Prostate gland (tissue), 2 donors: ENCODE results near the gene MED12L. TPM values are rescaled to one million over a fixed set of nuclear protein-coding genes. Genes with fewer than 3 reads are reported as not detected.

Source experiments
- DNase-seq: peaks from one replicate; pipeline ENCODE4 v3.0.0-alpha.2; 2019; ENCODE audit warnings: low spot score
- H3K27ac ChIP-seq, 2 donors: fragments of 200-600 bp; sonication (generic); 2 replicates each; pipeline ENCODE4 v1.5.1; 2017 to 2019
- H3K27me3 ChIP-seq: fragments of 200-600 bp; sonication (generic); replicated peaks from 2 replicates; pipeline ENCODE4 v1.5.1; 2019; ENCODE audit not compliant: insufficient read depth
- H3K36me3 ChIP-seq, 2 donors: fragments of 200-600 bp; sonication (generic); 1 replicate in 1 of 2; 2 replicates in 1 of 2; pipeline versions ENCODE4 v1.5.1 to v1.8.1; 2017 to 2019
- H3K4me1 ChIP-seq: fragments of 200-600 bp; sonication (generic); replicated peaks from 2 replicates; pipeline ENCODE4 v1.5.1; 2019
- H3K4me3 ChIP-seq, 2 donors: fragments of 200-600 bp; sonication (generic); 2 replicates each; pipeline ENCODE4 v1.5.1; 2017 to 2019
- H3K9me3 ChIP-seq: fragments of 200-600 bp; sonication (generic); 2 replicates; pipeline ENCODE4 v1.5.1; 2017
- POLR2A ChIP-seq: fragments of 450-650 bp; IDR thresholded peaks from one replicate; pipeline ENCODE4 v1.6.1; 2016; ENCODE audit warnings: antibody characterized with exemption, mild to moderate bottlenecking
- POLR2AphosphoS5 ChIP-seq: sonication (generic); formaldehyde crosslinking; IDR thresholded peaks from one replicate; pipeline ENCODE4 v1.6.1; 2017; ENCODE audit warnings: antibody characterized with exemption
- WGBS: methylation state at CpG from one replicate; pipeline ENCODE4 v1.1.5; 2018; 5-methylcytosine and 5-hydroxymethylcytosine counted together
- intact Hi-C: fragments of 100-400 bp; cut with DNase I; formaldehyde crosslinking; loops from one replicate; pipeline ENCODE4 v1.14.2; 2022
- total RNA-seq, 2 donors: library from RNA; depleted of rRNA; stranded (reverse); fragments of >200 nt; gene quantifications; one replicate each; pipeline ENCODE4 v1.1.0, GENCODE V29; 2016
- TF ChIP-seq, protein P1 (sequence below), 4 experiments: fragments of 200-600 bp in 2 of 4; fragments of 450-650 bp in 2 of 4; sonication (generic) in 2 of 4; IDR thresholded peaks; 1 replicate in 3 of 4; 2 replicates in 1 of 4; pipeline ENCODE4 v1.5.1; 2016 to 2019; ENCODE audit warnings: antibody characterized with exemption in 4 of 4, mild to moderate bottlenecking in 2 of 4, moderate library complexity in 2 of 4

MED12L gene
- total RNA-seq, 2 donors from 2014 or later, result 3.6 to 4.3 TPM

DNA sequence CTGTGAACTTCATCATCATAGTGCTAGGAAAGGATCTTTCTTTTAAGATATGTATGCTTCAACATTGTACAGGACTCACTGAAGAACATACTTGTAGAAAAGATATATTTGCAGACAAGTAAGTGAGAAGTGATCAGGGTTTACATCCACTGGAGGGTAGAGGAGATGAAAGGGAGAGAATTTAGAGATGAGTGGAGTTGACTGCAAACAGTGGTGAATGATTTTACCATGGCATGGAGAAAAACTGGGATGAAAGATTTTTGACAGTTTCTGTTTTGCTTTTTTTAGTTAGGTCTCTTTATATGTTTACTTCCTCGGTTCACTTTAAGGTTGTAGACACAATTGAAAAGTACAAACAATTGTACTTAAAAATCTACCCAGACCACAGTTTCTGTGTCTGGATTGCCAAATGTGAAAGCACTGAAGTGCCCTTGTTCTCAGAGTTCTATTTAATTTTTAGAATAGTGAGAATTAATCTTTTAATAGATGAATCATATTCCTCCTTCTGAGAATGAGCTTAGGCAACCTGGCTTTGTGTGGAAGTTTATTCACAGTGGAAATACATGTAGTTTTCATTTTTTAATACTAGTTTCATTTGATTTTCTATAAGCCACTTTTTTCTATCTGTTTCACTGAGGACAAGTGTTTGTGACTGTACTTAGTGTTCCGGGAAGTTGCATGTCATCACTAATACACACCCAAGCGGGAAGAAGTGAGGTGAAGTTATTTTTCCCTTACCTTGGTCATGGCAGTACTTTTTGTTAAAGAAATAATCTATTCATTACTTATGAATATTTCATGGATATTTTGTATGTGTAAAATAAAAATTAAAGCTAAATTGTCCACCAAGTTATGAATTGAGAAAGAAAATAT, 119.3 kb downstream of the MED12L start:
- no peak for TF ChIP-seq POLR2A
- TF ChIP-seq, protein P1, sequence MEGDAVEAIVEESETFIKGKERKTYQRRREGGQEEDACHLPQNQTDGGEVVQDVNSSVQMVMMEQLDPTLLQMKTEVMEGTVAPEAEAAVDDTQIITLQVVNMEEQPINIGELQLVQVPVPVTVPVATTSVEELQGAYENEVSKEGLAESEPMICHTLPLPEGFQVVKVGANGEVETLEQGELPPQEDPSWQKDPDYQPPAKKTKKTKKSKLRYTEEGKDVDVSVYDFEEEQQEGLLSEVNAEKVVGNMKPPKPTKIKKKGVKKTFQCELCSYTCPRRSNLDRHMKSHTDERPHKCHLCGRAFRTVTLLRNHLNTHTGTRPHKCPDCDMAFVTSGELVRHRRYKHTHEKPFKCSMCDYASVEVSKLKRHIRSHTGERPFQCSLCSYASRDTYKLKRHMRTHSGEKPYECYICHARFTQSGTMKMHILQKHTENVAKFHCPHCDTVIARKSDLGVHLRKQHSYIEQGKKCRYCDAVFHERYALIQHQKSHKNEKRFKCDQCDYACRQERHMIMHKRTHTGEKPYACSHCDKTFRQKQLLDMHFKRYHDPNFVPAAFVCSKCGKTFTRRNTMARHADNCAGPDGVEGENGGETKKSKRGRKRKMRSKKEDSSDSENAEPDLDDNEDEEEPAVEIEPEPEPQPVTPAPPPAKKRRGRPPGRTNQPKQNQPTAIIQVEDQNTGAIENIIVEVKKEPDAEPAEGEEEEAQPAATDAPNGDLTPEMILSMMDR (IDR thresholded peaks at IDR 0.05), result no peak
- no peak for TF ChIP-seq POLR2AphosphoS5
- intact Hi-C loops, result no loop called here
- no peaks in the 10 kb centered on the region for H3K27me3 ChIP-seq

DNA sequence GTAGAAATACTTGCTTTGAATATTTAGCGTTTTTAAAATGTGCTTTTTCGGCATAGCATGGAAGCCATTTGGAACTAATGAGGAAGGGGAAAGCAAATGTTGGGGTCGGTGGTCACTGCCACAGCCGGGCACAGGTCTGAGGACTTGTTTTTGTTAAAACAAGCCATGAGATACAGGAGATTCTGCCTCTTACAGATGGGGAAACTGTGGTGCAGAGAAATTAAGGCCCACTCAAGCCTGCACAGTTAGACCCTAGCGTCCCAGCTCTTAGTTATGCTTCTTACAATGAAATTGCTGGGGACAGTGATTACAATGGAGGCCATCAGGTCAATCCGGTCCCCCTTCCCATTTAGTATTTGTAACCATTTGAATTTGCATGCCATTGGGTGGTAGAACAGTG, 120.0 kb downstream of the MED12L start:
- no peak for TF ChIP-seq POLR2A
- TF ChIP-seq, protein P1 (IDR thresholded peaks at IDR 0.05), result no peak
- no peak for TF ChIP-seq POLR2AphosphoS5
- H3K27ac ChIP-seq, result no peak overlapping the region
- H3K27me3 ChIP-seq, result no peaks in the 10 kb centered on the region
- intact Hi-C loops, result no loop called here
- H3K9me3 ChIP-seq, result no peaks in the 10 kb centered on the region
- DNase-seq, result no peak
- no peaks in the 10 kb centered on the region for H3K36me3 ChIP-seq
- 93% methylated on average over 6 of the region's 6 CpGs for WGBS
- H3K4me3 ChIP-seq, result no peak overlapping the region
- no peaks in the 10 kb centered on the region for H3K4me1 ChIP-seq

More for the DNA sequence above, 119.3 kb downstream of the MED12L start:
- no peaks in the 10 kb centered on the region for H3K9me3 ChIP-seq
- H3K4me3 ChIP-seq, result no peak overlapping the region
- H3K27ac ChIP-seq, result no peak overlapping the region
- DNase-seq, result no peak
- no peaks in the 10 kb centered on the region for H3K4me1 ChIP-seq
- no peaks in the 10 kb centered on the region for H3K36me3 ChIP-seq
- WGBS, result 78% methylated on average over 3 of the region's 3 CpGs

DNA sequence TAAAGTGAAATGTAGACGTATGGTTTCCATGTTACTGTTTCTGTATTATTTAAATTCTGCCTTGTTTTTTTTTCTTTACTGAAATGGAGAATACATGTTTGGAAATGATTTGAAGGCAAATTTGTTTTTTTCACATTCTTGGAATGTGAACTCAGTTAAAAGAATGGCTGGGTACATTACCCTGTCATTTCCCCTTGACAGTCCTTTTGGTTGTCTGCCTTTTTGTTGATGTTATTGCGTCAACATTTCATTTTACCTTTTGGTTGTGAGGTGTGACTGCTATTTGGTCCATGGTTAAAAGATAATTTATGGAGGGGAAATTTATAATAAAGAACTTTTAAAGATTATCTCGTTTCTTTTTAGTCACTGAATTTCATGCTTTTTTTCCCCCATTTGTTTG, 120.7 kb downstream of the MED12L start:
- WGBS, result 85% methylated on average over 3 of the region's 3 CpGs
- H3K4me3 ChIP-seq, result no peak overlapping the region
- TF ChIP-seq POLR2AphosphoS5 (no peak), POLR2A (no peak)
- TF ChIP-seq, protein P1 (IDR thresholded peaks at IDR 0.05), result no peak
- no peaks in the 10 kb centered on the region for H3K27me3 ChIP-seq
- no peaks in the 10 kb centered on the region for H3K36me3 ChIP-seq
- no peak overlapping the region for H3K27ac ChIP-seq
- no peaks in the 10 kb centered on the region for H3K9me3 ChIP-seq
- no peaks in the 10 kb centered on the region for H3K4me1 ChIP-seq
- intact Hi-C loops, result no loop called here
- DNase-seq, result no peak

DNA sequence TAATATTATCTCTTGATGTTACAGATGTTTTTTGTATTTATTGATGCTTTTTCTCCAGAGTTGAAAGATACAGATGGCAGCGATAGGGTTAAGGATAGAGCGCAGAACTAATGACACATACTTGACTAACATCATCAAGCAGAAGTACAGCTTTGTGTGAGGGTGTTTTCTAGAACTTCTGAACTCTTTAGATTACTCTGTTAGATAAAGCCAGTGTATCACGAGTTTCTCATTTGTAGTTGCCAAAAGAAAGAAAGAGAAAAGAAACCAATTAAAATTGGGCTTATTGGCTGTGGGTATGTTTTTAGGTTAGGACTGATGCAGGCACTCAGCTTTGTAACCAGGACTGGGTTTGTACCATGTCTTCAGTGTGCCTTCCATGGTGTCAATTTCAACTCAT, 124.2 kb downstream of the MED12L start:
- Histone ChIP-seq H3K9me3 (no peaks in the 10 kb centered on the region), H3K27me3 (no peaks in the 10 kb centered on the region), H3K4me3 (no peak overlapping the region), H3K27ac (no peak overlapping the region), H3K36me3 (no peaks in the 10 kb centered on the region), H3K4me1 (no peaks in the 10 kb centered on the region)
- no peak for DNase-seq
- 58% methylated on average over 3 of the region's 3 CpGs for WGBS
- no peak for TF ChIP-seq POLR2AphosphoS5
- TF ChIP-seq, protein P1 (IDR thresholded peaks at IDR 0.05), result no peak
- TF ChIP-seq POLR2A, result no peak
- intact Hi-C loops, result no loop called here
